GOT3 (cell line): ENCODE measurements around the gene FFAR1.

Experiments
- DNase-seq: peaks from one replicate; lab custom pipeline; 2025; ENCODE audit warnings: mixed read lengths; lab: John Stamatoyannopoulos, UW

FFAR1 gene

GRCh38 chr19:35347171-35347929, at the start of gene FFAR1:
Gene FFAR1 (plus strand): TSS chr19:35347902. CDS start chr19:35351552, 3,650 bp downstream.
- no peak for DNase-seq

- no peak for DNase-seq
Measured at GRCh38 chr19:35297922-35298321, 49.8 kb upstream of the FFAR1 start.

GRCh38 chr19:35298561-35298972, 49.1 kb upstream of the FFAR1 start:
- no peak for DNase-seq

GRCh38 chr19:35299523-35300338, 48.0 kb upstream of the FFAR1 start:
- no peak for DNase-seq

- DNase-seq = no peak
Measured at GRCh38 chr19:35300339-35300649, 47.4 kb upstream of the FFAR1 start.

GRCh38 chr19:35301961-35302360, 45.7 kb upstream of the FFAR1 start:
- no peak for DNase-seq

- no peak for DNase-seq
Measured at GRCh38 chr19:35302446-35302845, 45.3 kb upstream of the FFAR1 start.

GRCh38 chr19:35303357-35303915, 44.3 kb upstream of the FFAR1 start:
- DNase-seq = no peak

- DNase-seq = no peak
Measured at GRCh38 chr19:35304036-35304435, 43.7 kb upstream of the FFAR1 start.

GRCh38 chr19:35305181-35305580, 42.5 kb upstream of the FFAR1 start:
- no peak for DNase-seq

GRCh38 chr19:35306473-35307246, 41.0 kb upstream of the FFAR1 start:
- no peak for DNase-seq

GRCh38 chr19:35307931-35308330, 39.8 kb upstream of the FFAR1 start:
- DNase-seq = no peak

GRCh38 chr19:35308910-35309309, 38.8 kb upstream of the FFAR1 start:
- DNase-seq = no peak

GRCh38 chr19:35309481-35310279, 38.0 kb upstream of the FFAR1 start:
- no peak for DNase-seq

- no peak for DNase-seq
Measured at GRCh38 chr19:35310331-35310730, 37.4 kb upstream of the FFAR1 start.

GRCh38 chr19:35310811-35311465, 36.8 kb upstream of the FFAR1 start:
- no peak for DNase-seq

GRCh38 chr19:35311901-35312665, 35.6 kb upstream of the FFAR1 start:
- no peak for DNase-seq

GRCh38 chr19:35313587-35313986, 34.1 kb upstream of the FFAR1 start:
- DNase-seq = no peak

- DNase-seq = no peak
Measured at GRCh38 chr19:35314031-35314430, 33.7 kb upstream of the FFAR1 start.

GRCh38 chr19:35314858-35315470, 32.7 kb upstream of the FFAR1 start:
- DNase-seq = no peak
